Adipose tissue (tissue), 3 donors: Measurements from ENCODE around the gene PLA2G1B. TPM values are rescaled to one million over a fixed set of nuclear protein-coding genes. Genes with fewer than 3 reads are reported as not detected.

Experiments
- H3K27ac ChIP-seq: one replicate; pipeline ENCODE4 v1.5.1; 2013; ENCODE audit warnings: low read depth, low read length
- WGBS, 3 donors: extraction: QIAGEN DNeasy Blood & Tissue Kit; methylation state at CpG; one replicate each; pipeline ENCODE4 v1.1.7; 2013; 5-methylcytosine and 5-hydroxymethylcytosine counted together
- polyA plus RNA-seq, 3 donors: library from polyadenylated mRNA; stranded (reverse); fragments of 200-250 nt; gene quantifications; one replicate each; pipeline ENCODE4 v1.2.3, GENCODE V29; 2013
- donor health status: healthy with polysubstance abuse.
- donor health status: Bipolar disorder and iron deficiency.
- donor health status: healthy.

PLA2G1B gene
- over 10,000 TPM in 1 of 3 donors, 10 to 100 TPM in 1, 1 to 10 TPM in 1; 2.3 to 10,835 (median 11.8) TPM for polyA plus RNA-seq

GRCh38 chr12:120327593-120327992 is at the start of gene PLA2G1B:
PLA2G1B (minus strand) TSS chr12:120327779; CDS start chr12:120327753, 26 bp downstream.
- 38 to 78% (median 70%) methylated on average over 5 of the region's 5 CpGs for WGBS, 3 donors
- no peak within 1 kb of the TSS for H3K27ac ChIP-seq

GRCh38 chr12:120376934-120377572 is 49.5 kb upstream of the PLA2G1B start:
- 28 to 55% (median 43%) methylated on average over 5 of the region's 5 CpGs for WGBS, 3 donors
- H3K27ac ChIP-seq: no peak overlapping the region

DNA sequence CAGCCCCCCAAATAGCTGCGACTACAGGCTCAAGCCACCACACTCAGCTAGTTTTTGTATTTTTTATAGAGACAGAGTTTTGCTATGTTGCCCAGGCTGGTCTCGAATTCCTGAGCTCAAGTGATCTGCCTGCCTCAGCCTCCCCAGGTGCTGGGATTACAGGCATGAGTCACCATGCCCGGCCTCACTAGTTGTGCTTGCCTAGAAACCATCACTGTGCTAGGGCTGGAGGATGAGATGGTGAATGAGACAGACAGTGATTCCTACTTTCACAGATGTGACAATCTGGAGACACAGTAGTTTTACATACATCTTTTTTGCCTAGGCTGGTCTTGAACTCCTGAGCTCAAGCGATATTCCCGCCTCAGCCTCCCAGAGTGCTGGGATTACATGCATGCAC is 48.8 kb upstream of the PLA2G1B start:
- no peak overlapping the region for H3K27ac ChIP-seq
- 79 to 85% (median 84%) methylated on average over 5 of the region's 5 CpGs for WGBS, 3 donors

DNA sequence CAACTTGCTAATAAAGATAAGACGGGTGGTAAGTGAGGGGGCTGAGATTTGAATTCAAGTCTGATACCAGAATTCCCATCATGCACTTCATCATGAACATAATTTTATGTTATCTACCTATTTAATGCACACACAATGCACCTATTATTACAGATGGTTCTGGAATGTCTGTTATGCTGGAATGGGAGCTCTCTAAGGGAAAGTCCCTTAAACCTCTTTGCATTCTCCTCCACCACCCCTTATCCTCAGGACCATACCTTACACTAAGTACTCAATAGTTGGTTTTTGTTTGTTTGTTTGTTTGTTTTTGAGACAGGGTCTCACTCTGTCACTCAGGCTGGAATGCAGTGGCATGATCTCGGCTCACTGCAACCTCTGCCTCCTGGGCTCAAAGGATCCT is 48.4 kb upstream of the PLA2G1B start:
- WGBS, 3 donors: 35 to 64% (median 46%) methylated on average over 2 of the region's 2 CpGs
- H3K27ac ChIP-seq: no peak overlapping the region

- H3K27ac ChIP-seq: no peak overlapping the region
- 89 to 90% (median 89%) methylated on average over 8 of the region's 8 CpGs for WGBS, 3 donors
Observed at GRCh38 chr12:120373683-120374082, 46.1 kb upstream of the PLA2G1B start.

- 43 to 66% (median 48%) methylated on average over 7 of the region's 7 CpGs for WGBS, 3 donors
- no peak overlapping the region for H3K27ac ChIP-seq
Observed at GRCh38 chr12:120370343-120371243, 43.0 kb upstream of the PLA2G1B start.

- 3 to 6% (median 6%) methylated on average over 26 of the region's 26 CpGs for WGBS, 3 donors
- H3K27ac ChIP-seq: no peak overlapping the region
Observed at GRCh38 chr12:120369603-120370342, 42.2 kb upstream of the PLA2G1B start.

GRCh38 chr12:120368789-120369602 is 41.4 kb upstream of the PLA2G1B start, which contains the start of gene MSI1:
MSI1 (minus strand) TSS chr12:120369164; CDS start chr12:120369091, 73 bp downstream.
- no peak within 1 kb of the TSS for H3K27ac ChIP-seq
- WGBS, 3 donors: 0 to 2% (median 1%) methylated on average over 52 to 115 of the region's 119 CpGs

DNA sequence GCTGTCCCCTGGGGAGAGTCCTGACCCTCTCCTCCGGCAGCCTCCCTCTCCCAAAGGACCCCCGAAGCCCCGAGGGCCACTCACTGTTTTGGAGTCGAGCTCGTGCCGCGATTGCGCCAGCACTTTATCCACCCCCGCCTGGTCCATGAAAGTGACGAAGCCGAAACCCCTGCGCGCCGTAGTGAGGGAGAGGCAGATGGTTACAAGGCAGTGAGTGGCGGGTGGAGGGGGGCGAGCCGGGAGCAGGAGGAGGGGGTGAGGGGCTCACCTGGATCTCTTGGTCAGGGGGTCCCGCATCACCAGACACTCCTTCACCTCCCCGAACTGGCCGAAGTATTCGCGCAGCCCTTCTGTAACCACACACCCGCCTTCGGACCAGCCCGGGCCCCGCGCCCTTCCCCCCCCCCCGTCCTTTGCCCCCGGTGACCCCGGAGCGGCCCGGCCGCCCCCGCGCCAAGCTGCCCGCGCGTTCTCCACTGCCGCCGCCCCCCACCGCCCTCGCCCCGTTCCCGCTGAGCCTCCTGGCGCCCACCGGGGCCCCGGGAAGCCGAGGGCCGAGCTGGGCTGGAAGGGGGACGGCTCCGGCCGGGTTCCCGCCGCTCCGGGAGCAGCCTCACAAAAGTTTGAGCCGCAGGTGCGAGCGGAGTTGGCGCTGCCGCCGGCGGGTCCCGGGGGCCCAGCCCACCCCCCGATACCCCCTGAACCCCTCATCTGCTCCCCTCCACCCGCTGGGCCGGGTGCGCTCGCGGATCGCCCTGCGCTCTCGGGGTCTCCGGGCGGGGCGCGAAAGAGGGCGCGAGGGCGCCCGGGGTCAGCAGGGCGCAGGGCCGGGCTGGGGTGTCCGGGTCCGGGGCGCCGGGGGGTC is 40.6 kb upstream of the PLA2G1B start:
- no peak overlapping the region for H3K27ac ChIP-seq
- 2 to 4% (median 2%) methylated on average over 55 to 83 of the region's 86 CpGs for WGBS, 3 donors

GRCh38 chr12:120367233-120367923 is 39.8 kb upstream of the PLA2G1B start:
- WGBS, 3 donors: 34 to 38% (median 34%) methylated on average over 9 to 10 of the region's 10 CpGs
- no peak overlapping the region for H3K27ac ChIP-seq

DNA sequence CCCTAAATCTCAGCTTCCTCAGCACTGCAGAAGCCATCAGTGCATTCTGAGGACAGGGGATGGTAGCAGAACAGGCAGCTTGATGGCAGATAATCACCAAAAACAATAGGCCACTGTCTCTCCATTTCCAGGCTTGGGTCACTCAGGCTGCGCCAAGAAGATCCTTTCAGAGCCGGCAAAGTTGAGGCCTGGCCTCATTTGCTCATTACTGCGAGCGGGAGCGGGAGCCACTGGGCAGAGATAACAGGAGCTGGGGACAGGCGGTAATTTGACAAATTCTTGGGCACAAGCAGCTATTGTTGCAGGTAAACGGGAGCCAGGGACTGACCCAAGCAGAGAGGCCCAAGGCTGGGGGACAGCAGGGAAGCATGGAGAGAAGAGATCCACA is 39.3 kb upstream of the PLA2G1B start:
- no peak overlapping the region for H3K27ac ChIP-seq

DNA sequence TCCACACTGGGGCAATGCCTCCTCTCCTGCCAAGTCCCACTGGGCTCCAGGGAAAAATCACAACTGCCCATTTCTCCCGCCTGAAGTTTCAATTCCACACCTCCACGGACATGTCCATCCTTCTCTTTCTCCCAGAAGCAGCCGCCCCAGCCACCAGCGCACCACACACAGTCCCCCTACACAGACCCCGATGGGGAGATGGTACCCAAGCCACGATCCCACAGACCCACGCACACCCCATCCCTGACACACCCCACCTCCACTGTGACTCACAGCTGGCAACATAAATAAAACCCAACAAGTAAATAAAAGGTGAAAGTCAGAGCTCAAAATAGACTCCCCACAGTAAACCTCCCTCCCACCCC is 38.7 kb upstream of the PLA2G1B start:
- WGBS, 3 donors: 65 to 91% (median 89%) methylated on average over 7 of the region's 7 CpGs
- H3K27ac ChIP-seq: no peak overlapping the region

More for the DNA sequence above, 39.3 kb upstream of the PLA2G1B start:
- WGBS, 3 donors: 40 to 81% (median 79%) methylated on average over 7 of the region's 7 CpGs

DNA sequence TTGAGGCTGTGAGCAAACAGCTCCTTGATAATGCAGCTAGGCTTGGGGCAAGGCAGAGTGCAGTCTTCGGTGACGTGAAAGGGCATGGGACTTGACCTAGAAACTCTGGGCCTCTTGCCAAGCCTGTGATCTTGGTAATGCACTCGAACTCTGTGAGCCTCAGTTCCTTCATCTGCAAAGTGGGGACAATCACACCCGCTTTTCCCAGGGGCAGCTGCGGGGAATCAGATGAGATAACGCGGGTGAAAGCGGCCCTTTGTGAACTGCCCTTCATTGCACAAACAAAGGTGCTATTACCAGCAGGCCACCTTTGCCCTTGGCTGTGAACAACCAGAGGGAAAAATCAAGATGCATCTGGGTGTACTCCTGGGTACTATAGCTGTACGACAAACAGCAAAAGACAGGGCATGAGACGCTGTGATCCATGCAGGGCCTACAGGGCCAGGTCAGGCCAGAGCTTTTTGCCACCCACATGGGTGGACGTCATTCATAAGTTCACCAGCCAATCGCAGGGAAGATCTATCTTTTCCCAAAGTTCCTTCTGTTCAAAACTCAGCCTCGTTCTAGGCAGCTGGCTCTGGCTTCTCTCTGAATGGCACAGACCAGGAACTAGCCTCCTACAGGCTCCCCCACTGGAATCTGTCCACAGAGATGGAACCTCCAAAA is 38.2 kb upstream of the PLA2G1B start:
- 42 to 74% (median 69%) methylated on average over 13 of the region's 13 CpGs for WGBS, 3 donors
- no peak overlapping the region for H3K27ac ChIP-seq

GRCh38 chr12:120364487-120364886 is 36.9 kb upstream of the PLA2G1B start:
- no peak overlapping the region for H3K27ac ChIP-seq
- 73 to 81% (median 78%) methylated on average over 6 of the region's 6 CpGs for WGBS, 3 donors

DNA sequence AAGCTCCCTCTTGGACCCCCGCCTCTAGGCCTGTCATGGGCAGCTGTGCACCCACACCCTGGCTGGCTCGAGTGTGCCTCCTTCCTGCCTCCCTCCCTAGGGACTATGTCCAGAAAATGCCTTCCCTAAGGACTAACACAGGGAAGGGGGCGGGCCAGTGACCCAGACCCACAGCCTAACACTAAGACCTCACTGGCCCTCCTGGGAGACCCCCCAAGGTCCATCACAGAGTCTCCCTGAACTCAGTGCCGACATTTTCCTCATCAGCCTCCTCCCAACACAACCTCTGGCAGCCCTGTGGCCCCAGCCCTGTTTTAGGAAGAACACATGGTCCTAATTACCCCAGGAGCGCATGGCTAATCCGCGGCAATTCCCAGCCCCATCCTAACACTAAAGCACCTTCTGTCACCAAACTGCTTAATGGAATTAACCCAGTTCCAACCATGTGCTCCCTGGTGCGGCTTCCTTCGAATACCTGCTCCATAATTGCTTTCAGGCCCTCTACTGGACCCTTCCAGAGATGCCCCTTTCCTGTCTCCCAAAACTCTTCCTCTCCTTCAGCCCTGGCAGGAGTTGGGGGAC is 35.8 kb upstream of the PLA2G1B start:
- no peak overlapping the region for H3K27ac ChIP-seq
- WGBS, 3 donors: 75 to 81% (median 75%) methylated on average over 9 of the region's 9 CpGs
